ENCODE measurements around the gene AHNAK2.
"Not testable (repeated sequence)": the region's sequence is repeated elsewhere in the genome, so short reads cannot be mapped to it uniquely, and the experiment has no call there.

The AHNAK2 gene

DNA sequence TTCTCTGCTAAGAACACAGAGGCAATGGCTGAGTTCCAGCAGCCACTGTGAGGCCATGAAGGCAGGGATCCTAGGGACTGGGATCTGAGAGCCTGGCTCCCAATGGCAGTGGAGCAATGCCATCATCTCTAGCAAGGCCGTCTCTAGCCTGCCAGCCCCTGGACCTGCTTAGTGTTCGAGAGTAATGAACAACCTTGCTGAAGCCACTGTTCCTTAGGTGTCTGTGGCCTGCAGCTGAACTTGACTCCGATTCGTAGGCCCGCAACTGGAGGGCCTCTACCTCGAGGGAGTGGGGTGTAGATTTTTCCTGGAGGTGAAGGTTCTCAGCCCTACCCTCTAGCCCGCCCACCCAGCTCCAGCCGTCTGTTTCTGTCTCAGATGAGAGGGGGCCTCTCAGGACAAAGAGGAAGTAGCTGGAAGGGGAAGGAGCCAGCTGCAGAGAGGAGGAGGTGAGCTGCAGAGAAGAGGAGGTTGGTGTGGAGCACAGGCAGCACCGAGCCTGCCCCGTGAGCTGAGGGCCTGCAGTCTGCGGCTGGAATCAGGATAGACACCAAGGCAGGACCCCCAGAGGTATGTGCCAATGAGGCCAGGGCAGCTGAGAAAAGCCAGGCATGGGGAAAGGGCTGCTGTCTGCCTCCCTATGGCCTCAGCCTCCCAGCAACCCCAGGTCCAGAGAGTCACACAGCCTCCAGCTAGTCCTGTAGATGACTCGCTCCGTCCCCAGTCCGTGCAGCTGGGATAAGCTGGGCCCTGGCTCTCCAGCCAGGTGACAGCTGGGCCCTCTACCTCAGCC is 53.6 kb downstream of the AHNAK2 start, which contains the start of gene PLD4:
Gene PLD4 (plus strand): TSS at position 459 of the 793 bp plus-strand sequence. CDS start 2,262 bp downstream, outside the sequence.
- no peak for DNase-seq

DNA sequence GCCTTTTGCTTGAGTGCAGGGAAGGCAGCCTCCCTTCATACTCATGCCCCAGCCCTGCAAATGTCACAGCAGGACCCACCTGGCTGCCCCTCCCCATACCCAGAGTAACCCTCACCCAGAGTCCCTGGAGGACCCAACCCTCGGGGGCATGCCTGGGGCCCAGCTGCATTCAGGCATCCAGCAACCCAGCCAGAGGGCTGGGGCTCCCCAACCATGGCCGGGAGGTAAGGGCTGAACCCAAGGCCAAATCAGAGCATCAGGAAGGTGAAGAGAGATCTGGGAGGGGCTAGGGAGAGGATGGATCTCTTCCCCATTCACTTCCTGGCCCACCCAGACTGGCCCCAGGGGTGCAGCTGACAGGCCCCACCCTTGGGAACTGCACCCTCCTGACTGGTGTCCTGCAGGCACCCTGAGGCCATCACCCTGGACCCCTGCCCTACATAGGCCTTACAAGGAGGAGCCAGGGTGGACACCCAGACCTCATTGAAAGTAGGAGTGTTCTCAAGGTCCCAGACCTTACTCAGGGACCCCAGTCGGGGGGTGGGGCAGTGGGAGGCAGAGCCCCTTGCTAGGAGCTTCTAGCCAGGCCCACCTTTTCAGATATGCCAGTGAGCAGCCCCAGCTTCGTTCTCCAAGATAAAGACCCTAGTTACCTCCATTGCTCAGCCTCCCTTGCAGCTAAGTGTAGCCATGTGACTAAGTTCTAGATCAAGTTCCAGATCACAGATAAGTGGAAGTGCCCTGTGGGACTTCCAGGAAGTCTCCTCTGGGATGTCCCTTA is 54.3 kb downstream of the AHNAK2 start:
- no peak for DNase-seq

DNA sequence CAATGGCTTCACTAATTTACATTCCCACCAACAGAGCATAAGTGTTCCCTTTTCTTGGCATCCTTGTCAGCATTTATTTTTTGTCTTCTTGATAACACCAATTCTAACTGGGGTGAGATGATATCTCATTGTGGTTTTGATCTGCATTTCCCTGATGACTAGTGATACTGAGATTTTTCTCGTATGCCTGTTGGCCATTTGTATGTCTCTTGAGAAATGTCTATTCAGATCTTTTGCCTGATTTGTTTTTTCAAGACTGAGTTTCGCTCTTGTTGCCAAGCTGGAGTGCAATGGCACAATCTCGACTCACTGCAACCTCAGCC is 58.2 kb downstream of the AHNAK2 start:
- no peak for DNase-seq

DNA sequence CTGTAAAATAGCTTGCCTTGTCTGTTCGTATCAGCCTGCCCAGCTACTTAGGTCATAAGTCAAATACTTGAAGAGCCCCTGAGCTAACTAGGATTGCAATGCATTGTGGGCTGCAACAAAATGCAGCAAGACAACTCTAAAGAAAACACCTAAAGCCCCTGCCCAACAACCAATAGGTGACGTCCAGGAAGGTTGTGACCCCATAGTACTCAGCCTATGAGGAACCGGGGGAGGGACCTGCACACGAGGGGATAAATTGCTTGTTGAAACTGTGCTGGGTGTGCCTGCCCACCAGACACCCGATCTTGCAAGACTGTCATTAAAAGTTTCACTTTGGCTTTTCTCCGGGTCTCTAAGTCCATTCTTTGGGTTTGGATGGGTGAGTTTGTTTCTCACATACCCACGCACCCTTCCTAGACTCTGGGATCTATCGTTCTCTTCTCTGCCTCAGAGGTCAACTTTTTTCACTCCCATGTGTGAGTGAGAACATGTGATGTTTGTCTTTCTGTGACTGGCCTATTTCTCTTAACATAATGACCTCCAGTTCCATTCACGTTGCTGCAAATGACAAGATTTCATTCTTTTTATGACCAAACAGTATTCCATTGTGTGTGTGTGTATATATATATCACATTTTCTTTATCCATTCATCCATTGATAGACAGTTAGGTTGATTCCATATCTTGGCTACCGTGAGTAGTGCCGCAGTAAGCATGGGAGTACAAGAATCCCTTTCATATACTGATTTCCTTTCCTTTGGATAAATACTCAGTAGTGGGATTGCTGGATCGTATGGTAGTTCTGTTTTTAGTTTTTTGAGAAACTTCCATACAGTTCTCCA is 58.8 kb downstream of the AHNAK2 start:
- not testable (repeated sequence) for DNase-seq

DNA sequence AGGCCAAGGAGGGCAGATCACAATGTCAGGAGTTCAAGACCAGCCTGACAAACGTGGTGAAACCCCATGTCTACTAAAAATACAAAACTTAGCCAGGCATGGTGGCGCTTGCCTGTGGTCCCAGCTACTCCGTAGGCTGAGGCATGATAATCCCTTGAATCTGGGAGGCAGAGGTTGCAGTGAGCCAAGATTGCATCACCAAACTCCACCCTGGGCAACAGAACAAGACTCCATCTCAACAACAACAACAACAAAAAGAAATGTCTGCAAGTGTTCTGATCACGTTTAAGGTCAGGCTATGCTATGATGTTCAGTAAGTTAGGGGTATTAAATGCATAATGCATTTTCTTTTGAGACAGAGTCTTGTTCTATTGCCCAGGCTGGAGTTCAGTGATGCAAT is 60.2 kb downstream of the AHNAK2 start:
- DNase-seq: no peak

DNA sequence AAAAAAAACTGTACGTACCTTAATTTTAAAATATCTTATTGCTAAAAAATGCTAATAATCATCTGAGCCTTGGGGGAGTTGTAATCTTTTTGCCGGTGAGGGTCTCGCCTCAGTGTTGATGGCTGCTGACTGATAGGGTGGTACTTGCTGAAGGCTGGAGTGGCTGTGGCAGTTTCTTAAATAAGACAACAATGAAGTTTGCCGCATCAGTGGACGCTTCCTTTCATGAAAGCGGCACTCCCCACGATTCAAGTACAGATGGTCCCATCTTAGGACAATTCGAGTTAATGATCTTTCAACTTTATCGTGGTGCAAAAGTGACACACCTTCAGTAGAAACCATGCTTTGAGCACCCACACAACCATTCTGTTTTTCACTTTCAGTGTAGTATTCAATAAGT is 61.1 kb downstream of the AHNAK2 start:
- DNase-seq: no peak

DNA sequence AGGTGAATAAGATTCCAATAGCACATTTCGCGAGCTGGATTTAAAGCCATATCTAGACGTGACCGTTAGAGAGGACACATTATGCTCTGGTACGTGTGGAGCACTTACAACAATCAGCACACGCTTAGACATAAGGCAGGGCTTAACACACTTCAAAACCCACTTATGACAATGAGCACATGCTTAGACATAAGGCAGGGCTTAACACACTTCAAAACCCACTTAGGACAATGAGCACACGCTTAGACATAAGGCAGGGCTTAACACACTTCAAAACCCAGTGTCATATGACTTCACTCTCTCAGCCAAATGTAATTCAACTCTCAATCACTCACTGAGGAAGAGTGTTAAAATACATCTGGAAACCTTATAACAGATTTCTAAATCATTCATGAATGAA is 64.7 kb downstream of the AHNAK2 start:
- no peak for DNase-seq

DNA sequence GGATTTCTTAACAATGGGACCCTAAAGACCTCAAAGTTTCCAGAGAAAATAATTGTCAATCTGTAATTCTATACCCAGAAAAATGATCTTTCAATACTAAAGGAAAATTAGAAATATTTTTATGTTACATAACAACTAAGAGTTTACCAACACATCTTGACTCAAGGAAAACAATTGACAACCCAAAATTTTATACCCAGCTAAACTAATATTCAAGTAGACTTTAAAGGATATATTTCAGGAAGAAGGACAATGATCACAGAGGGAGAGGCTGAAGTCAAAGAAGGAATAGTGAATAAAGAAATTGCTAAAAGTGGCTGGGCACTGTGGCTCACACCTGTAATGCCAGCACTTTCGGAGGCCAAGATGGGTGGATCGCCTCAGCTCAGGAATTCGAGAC is 66.1 kb downstream of the AHNAK2 start:
- DNase-seq: no peak

DNA sequence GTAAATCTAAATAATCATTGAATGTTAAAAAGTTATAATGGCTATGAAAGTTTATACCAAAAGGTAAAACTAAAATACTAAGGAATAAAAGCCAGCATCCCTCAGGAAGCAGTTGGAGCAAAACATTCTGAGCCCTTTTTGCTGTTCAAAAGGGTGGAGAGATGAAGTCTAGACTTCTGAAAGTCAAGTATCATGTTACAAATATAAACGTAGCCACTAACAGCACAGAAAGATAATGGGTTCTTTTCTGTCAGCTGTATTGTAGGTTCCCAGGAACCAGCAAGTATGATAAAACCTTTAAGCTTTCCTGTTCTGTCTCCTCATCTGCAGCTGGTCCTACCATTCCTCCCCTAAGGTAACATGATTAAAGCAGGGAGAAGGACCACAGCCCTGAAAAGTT is 69.9 kb downstream of the AHNAK2 start:
- no peak for DNase-seq

DNA sequence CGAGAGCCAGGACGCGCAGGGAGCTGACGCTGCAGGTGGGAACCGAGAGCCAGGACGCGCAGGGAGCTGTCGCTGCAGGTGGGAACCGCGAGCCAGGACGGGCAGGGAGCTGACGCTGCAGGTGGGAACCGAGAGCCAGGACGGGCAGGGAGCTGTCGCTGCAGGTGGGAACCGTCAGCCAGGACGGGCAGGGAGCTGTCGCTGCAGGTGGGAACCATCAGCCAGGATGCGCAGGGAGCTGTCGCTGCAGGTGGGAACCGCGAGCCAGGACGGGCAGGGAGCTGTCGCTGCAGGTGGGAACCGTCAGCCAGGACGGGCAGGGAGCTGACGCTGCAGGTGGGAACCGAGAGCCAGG is 72.6 kb downstream of the AHNAK2 start:
- DNase-seq: not testable (repeated sequence)

DNA sequence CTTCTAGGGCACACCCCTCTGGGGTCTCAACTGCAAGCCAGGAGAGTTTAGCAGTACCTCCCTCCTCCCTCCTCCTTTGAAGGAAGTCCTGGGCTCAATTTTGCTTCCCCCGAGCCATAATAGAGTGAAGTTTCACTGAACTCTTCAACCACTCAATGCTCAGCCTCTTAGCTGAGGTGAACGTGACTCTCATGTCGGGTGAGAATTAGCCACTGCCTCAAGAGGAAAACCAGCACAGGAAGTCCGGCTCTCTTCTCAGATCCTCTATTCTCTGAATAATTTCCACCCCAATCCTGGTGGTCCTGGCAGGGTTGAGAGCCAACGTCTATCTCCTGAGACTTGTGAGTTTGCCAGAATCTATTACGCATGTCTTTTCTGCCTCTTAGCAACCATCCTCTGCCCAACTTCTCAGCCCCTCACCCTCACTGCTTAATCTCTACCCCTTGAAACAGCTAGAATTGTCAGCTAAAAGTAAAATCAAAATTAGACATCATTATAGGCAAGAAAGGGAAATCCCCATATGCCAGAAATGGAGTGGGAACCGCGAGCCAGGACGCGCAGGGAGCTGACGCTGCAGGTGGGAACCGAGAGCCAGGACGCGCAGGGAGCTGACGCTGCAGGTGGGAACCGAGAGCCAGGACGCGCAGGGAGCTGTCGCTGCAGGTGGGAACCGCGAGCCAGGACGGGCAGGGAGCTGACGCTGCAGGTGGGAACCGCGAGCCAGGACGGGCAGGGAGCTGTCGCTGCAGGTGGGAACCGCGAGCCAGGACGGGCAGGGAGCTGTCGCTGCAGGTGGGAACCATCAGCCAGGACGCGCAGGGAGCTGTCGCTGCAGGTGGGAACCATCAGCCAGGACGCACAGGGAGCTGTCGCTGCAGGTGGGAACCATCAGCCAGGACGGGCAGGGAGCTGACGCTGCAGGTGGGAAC is 73.3 kb downstream of the AHNAK2 start:
- DNase-seq: not testable (repeated sequence)

DNA sequence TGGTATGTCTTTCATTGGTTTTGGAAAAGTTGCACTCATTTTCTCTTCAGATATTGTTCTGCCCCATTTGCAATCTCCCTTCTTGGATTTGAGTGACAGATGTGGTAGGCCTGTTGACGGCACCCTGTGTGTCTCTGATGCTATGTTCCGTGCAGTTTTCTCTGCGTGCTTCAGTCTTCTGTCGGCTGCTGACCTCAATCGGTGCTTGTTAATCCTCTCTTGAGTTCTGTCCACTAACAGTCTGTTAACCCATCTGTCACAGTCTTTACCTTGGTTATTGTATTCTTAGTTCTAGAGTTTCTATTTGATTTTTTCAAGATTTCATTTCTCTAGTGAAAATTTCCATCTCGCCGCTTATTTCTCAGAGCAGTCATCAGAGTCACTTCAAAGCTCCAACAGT is 74.2 kb downstream of the AHNAK2 start:
- DNase-seq: no peak

DNA sequence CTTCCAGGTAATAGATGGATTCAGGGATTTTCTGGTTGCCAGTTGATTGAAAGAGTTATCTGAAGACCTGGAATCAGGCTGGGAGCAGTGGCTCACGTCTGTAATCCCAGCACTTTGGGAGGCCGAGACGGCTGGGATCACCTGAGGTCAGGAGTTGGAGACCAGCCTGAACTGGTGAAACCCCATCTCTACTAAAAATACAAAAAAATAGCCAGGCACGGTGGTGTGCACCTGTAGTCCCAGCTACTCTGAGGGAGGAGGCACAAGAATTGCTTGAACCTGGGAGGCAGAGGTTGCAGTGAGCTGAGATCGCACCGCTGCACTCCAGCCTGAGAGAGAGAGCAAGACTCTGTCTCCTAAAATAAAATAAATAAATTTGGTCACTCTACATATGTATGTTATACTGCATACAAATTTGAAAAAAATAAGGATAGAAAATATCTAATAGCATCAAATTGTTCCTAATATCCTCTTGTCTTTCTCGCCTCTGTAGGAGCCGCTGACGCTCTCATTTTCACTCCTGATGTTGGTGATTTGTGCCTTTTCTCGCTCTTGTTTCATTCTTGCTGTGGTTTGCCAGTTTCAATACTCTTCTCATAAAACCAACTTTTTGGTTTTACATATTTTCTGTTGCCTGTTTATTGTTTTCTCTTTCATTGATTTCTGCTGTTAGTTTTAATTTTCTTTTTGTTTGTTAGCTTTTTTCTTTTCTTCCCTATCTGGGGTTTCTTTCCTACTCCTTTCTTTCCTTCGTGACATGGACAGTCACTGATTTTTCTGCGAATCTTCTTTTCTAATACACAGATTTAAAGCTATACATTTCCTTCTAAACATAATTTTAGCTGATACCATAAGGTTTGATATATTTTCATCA is 77.3 kb downstream of the AHNAK2 start:
- no peak for DNase-seq

DNA sequence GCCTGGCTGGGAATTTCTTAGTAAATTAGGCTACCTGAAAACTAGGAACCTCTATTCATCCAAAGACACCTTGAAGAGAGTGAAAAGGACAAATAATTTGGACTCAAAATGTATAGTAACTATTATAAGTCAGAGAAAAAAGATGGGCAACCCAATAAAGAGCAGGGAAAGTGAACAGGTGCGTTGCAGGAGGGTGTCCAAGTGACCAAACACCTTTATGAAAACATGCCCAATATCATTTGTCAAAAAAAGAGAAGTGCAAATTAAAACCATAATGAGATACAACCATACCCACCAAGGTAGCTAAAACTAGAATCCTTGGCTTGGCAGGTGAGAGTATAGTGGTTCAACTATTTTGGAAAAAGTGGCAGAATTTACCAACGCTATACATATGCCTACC is 78.4 kb downstream of the AHNAK2 start:
- DNase-seq: no peak

DNA sequence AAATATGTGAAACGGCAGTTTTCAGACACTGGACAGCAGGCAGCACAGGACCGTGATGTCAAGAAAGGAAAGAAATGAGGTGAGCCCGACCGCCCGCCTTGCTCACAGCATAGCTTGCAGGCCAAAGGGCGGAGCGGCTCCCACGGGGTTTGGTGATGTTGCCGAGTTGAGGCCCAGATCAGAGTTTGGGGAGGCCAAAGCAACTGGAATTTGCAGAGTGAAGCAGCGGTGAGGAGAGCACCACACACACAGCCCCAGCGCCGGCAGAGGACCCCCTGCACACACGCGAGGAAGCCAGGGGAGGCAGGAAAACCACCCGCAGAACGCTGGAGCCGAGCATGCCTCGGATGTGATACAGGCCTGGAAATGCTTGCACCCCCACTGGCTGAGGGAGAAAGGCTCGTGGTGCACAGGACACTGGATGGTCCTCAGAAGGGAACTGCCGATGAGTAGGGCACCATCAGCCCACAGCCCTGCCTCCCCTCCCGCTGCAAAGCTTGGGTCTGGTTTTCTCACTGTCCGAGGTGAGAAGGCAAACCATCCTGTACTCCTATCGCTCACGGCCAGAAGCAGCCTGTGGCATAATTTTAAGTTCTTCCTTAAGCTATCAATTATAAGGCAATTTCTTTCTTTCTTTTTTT is 79.2 kb downstream of the AHNAK2 start:
- DNase-seq: no peak

DNA sequence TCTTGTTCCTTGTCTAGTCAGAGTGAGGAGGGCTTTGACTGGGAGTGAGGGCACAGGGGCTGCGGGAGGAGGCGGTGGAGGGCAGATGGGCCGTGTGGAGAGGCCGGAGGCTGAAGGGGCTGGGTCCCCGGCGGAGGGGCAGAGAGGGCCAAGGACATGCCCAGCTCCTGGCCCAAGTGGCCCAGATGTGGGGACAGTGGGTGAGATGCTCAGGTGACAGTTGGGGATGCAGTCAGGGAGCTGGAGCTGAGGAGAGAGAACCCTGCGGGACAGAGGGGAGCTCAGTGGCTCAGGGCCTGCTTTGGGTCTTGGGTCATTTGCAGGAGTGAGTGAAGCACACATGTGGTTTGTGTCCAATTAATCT is 80.0 kb downstream of the AHNAK2 start:
- no peak for DNase-seq

DNA sequence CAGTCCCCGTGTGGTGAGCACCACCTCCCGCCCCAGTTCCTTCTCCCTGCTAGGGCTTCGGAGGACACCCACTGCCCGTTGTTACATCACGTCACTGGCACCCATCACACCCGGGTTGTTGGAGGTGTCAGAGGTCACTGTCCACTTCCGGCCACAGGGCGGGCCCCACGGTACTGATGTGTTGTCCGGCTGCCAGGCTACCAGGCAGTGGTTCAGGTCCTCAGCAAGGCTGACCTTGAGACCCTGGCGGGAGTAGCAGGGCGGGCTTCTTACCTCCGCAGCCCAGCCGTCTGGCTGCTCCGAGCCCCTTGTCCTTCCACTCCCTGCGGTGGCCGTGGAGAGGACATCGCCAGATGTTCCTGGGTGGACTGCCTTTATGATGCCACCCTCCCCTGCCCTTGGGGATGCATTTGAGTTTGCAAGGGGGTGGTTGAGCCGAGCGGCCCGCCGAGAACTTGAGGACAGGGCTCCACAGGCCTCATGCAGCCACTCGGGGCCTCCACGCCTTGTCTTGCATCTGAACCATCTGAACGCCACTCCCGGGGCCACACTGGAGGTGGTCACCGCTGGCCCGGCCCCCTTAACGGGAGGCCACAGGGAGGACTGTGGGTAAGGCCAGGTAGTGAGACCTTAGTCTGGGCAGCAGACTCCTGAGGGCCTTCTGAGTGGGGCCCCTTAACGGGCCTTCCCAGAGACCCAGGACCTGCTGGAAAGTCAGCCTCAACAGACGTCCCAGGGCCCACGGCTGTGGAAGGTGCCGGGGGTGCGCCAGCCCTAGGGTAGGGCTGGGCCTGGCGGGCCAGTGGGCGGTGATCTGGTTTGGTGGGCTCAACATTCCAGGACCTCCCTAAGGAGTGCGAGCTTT is 80.6 kb downstream of the AHNAK2 start:
- DNase-seq: no peak

DNA sequence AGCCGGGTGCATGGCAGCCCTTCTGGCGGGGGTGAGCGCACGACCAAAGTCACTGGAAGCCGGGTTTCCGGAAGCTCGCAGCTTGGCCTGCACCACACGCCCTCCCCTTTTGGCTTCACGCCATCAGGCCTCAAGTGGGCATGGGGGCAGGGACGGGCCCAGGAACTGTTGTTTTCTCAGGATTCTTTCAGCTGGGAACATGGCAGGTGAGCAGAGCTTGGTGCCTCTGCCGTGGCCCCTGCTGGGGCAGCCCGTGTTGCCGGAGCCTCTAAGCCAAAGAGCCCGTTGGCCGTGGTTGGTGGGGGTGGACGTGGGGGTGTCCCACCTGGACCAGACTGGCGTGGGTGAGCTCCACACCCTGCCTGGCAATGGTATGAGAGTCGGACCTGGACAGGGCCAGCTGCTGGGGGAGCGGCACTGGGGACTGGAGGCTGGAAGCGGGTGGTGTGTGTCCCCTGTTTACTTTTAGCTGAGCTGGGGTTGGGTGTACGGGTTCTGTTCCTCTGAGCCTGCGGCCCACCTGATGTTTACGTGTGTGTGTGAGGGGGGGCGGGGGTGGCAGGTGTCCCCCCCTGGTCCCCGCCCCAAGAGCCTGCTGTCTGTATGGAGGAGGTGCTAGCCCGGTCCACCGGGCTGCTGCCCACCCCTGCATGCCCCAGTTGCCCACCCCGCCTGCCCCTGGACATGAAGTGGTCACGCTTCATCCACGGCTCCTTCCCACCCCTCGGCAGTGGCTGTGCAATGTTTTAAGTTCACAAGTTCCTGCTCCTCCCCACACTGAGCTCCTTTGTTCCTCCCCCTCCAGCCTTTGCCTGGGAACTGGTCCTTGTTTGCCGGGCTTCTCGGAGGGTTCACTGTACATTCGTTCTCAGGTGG is 82.2 kb downstream of the AHNAK2 start:
- no peak for DNase-seq

All from stimulated activated CD4-positive, alpha-beta T cell treated with anti-CD3 and anti-CD28 coated beads, Interleukin-4, amount 100 ng/mL, for 4 hours (primary cell).